ENCODE data around the gene LEO1. TPM values are rescaled to one million over a fixed set of nuclear protein-coding genes. Genes with fewer than 3 reads are reported as not detected.

Gene LEO1
- total and polyA plus RNA-seq, 4 donors: 11.3 to 23.3 (median 13.9) TPM

DNA sequence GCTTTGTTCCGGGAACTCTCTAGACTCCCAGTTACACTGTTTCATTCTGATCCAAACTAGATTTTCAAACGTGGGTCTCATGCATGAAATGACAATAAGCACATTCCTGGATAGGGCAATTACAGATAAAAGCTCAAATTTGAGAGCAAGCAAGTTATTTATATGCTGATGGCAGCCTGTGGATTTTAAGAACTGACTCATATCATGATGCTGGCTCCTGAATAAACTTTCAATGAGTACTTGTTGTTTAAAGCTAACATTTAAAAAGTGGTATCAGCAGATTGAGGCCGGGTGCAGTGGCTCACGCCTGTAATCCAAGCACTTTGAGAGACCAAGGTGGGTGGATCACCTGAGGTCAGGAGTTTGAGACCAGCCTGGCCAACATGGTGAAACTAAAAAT lies 66.6 kb downstream of the LEO1 start:
- peaks cover 8 to 34% (median 12%) of the 10 kb centered on the region in 4 donors for H3K36me3 ChIP-seq (ENCODE audit: control insufficient read depth in 4 of 4, insufficient read depth in 3 of 4, low read depth in 1 of 4, low read length in 3 of 4)
- no peaks in the 10 kb centered on the region for H3K27me3 ChIP-seq (ENCODE audit: control insufficient read depth in 4 of 4, insufficient read depth in 4 of 4, low read length in 3 of 4)
- no peak overlapping the region for H3K4me3 ChIP-seq (ENCODE audit: low read depth in 1 of 3, low read length in 3 of 3)
- WGBS: 75% methylated on average over 4 of the region's 4 CpGs
- no peak overlapping the region for H3K9ac ChIP-seq (ENCODE audit: low read depth in 1 of 2, low read length in 2 of 2)
- peaks cover 4 to 17% (median 5%) of the 10 kb centered on the region in 4 donors for H3K4me1 ChIP-seq (ENCODE audit: control insufficient read depth in 4 of 4, insufficient read depth in 4 of 4, low read length in 3 of 4)
- TF ChIP-seq EGR1 (IDR thresholded peaks at IDR 0.05; ENCODE audit: low read depth in 2 of 2) (no peak), NR2F2 (IDR thresholded peaks at IDR 0.05) (no peak), JUND (IDR thresholded peaks at IDR 0.05) (no peak), FOXA1 (IDR thresholded peaks at IDR 0.05) (no peak), RAD21 (IDR thresholded peaks at IDR 0.05) (no peak), GABPA (IDR thresholded peaks at IDR 0.05 in 1 of 2, conservative IDR thresholded peaks at IDR 0.05 in 1 of 2) (no peak), FOXA2 (IDR thresholded peaks at IDR 0.05) (no peak), RXRA (IDR thresholded peaks at IDR 0.05) (no peak), YY1 (IDR thresholded peaks at IDR 0.05) (no peak)
- TF ChIP-seq, protein P1, sequence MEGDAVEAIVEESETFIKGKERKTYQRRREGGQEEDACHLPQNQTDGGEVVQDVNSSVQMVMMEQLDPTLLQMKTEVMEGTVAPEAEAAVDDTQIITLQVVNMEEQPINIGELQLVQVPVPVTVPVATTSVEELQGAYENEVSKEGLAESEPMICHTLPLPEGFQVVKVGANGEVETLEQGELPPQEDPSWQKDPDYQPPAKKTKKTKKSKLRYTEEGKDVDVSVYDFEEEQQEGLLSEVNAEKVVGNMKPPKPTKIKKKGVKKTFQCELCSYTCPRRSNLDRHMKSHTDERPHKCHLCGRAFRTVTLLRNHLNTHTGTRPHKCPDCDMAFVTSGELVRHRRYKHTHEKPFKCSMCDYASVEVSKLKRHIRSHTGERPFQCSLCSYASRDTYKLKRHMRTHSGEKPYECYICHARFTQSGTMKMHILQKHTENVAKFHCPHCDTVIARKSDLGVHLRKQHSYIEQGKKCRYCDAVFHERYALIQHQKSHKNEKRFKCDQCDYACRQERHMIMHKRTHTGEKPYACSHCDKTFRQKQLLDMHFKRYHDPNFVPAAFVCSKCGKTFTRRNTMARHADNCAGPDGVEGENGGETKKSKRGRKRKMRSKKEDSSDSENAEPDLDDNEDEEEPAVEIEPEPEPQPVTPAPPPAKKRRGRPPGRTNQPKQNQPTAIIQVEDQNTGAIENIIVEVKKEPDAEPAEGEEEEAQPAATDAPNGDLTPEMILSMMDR (IDR thresholded peaks at IDR 0.05; ENCODE audit: low read depth, low read length, missing input control): no peak
- DNase-seq (ENCODE audit: low spot score): no peak
- no peak overlapping the region for H3K27ac ChIP-seq (ENCODE audit: low read depth in 1 of 2, low read length in 2 of 2)
- no peaks in the 10 kb centered on the region for H3K9me3 ChIP-seq (ENCODE audit: control insufficient read depth in 4 of 4, low read length in 3 of 4)

DNA sequence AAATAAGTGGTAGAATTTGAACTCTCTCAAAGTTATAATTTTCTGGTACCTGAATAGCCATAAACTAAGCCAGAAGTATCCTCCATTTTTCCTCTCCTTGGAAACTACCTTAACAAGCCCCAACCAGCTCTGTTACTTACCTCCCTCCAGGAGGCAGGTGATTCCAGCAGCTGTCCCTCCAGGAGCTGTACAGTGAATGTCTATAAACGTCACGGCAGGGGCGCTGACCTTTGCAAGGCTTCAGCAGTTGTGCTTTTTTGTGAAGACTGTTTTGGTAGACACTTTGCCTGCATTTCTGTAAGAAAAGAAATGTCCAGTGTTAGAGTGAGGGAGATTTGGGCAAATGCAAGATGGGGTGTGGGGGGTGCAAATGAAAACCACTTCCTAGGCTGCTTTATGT lies 67.2 kb downstream of the LEO1 start:
- H3K27me3 ChIP-seq (ENCODE audit: control insufficient read depth in 4 of 4, insufficient read depth in 4 of 4, low read length in 3 of 4): no peaks in the 10 kb centered on the region
- H3K36me3 ChIP-seq (ENCODE audit: control insufficient read depth in 4 of 4, insufficient read depth in 3 of 4, low read depth in 1 of 4, low read length in 3 of 4): peaks cover 8 to 37% (median 14%) of the 10 kb centered on the region in 4 donors
- no peak overlapping the region for H3K4me3 ChIP-seq (ENCODE audit: low read depth in 1 of 3, low read length in 3 of 3)
- peaks cover 4 to 15% (median 5%) of the 10 kb centered on the region in 4 donors for H3K4me1 ChIP-seq (ENCODE audit: control insufficient read depth in 4 of 4, insufficient read depth in 4 of 4, low read length in 3 of 4)
- 83% methylated on average over 3 of the region's 3 CpGs for WGBS
- no peak overlapping the region for H3K9ac ChIP-seq (ENCODE audit: low read depth in 1 of 2, low read length in 2 of 2)
- DNase-seq (ENCODE audit: low spot score): no peak
- H3K9me3 ChIP-seq (ENCODE audit: control insufficient read depth in 4 of 4, low read length in 3 of 4): no peaks in the 10 kb centered on the region
- no peak overlapping the region for H3K27ac ChIP-seq (ENCODE audit: low read depth in 1 of 2, low read length in 2 of 2)
- TF ChIP-seq HNF4G (IDR thresholded peaks at IDR 0.05): no peak
- TF ChIP-seq, protein P1 (IDR thresholded peaks at IDR 0.05; ENCODE audit: low read depth, low read length, missing input control): no peak
- no peak for TF ChIP-seq SP1 (IDR thresholded peaks at IDR 0.05)
- no peak for TF ChIP-seq FOXA2 (IDR thresholded peaks at IDR 0.05)
- TF ChIP-seq TAF1 (conservative IDR thresholded peaks at IDR 0.05): no peak
- TF ChIP-seq, protein P2, sequence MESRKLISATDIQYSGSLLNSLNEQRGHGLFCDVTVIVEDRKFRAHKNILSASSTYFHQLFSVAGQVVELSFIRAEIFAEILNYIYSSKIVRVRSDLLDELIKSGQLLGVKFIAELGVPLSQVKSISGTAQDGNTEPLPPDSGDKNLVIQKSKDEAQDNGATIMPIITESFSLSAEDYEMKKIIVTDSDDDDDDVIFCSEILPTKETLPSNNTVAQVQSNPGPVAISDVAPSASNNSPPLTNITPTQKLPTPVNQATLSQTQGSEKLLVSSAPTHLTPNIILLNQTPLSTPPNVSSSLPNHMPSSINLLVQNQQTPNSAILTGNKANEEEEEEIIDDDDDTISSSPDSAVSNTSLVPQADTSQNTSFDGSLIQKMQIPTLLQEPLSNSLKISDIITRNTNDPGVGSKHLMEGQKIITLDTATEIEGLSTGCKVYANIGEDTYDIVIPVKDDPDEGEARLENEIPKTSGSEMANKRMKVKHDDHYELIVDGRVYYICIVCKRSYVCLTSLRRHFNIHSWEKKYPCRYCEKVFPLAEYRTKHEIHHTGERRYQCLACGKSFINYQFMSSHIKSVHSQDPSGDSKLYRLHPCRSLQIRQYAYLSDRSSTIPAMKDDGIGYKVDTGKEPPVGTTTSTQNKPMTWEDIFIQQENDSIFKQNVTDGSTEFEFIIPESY (IDR thresholded peaks at IDR 0.05): no peak
- TF ChIP-seq RAD21 (IDR thresholded peaks at IDR 0.05): no peak
- TF ChIP-seq, protein P3, sequence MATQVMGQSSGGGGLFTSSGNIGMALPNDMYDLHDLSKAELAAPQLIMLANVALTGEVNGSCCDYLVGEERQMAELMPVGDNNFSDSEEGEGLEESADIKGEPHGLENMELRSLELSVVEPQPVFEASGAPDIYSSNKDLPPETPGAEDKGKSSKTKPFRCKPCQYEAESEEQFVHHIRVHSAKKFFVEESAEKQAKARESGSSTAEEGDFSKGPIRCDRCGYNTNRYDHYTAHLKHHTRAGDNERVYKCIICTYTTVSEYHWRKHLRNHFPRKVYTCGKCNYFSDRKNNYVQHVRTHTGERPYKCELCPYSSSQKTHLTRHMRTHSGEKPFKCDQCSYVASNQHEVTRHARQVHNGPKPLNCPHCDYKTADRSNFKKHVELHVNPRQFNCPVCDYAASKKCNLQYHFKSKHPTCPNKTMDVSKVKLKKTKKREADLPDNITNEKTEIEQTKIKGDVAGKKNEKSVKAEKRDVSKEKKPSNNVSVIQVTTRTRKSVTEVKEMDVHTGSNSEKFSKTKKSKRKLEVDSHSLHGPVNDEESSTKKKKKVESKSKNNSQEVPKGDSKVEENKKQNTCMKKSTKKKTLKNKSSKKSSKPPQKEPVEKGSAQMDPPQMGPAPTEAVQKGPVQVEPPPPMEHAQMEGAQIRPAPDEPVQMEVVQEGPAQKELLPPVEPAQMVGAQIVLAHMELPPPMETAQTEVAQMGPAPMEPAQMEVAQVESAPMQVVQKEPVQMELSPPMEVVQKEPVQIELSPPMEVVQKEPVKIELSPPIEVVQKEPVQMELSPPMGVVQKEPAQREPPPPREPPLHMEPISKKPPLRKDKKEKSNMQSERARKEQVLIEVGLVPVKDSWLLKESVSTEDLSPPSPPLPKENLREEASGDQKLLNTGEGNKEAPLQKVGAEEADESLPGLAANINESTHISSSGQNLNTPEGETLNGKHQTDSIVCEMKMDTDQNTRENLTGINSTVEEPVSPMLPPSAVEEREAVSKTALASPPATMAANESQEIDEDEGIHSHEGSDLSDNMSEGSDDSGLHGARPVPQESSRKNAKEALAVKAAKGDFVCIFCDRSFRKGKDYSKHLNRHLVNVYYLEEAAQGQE (IDR thresholded peaks at IDR 0.05): no peak
- no peak for TF ChIP-seq YY1 (IDR thresholded peaks at IDR 0.05)
- no peak for TF ChIP-seq GABPA (IDR thresholded peaks at IDR 0.05 in 1 of 2, conservative IDR thresholded peaks at IDR 0.05 in 1 of 2)
- TF ChIP-seq EGR1 (IDR thresholded peaks at IDR 0.05; ENCODE audit: low read depth in 2 of 2): no peak
- TF ChIP-seq RXRA (IDR thresholded peaks at IDR 0.05): no peak
- TF ChIP-seq HNF4A (conservative IDR thresholded peaks at IDR 0.05): no peak
- no peak for TF ChIP-seq JUND (IDR thresholded peaks at IDR 0.05)
- TF ChIP-seq, protein P4, sequence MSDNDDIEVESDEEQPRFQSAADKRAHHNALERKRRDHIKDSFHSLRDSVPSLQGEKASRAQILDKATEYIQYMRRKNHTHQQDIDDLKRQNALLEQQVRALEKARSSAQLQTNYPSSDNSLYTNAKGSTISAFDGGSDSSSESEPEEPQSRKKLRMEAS (IDR thresholded peaks at IDR 0.05): no peak

All from liver (tissue), 9 donors.